ENCODE measurements around the gene NHLRC2.
"Not testable (repeated sequence)": the region's sequence is repeated elsewhere in the genome, so short reads cannot be mapped to it uniquely, and the experiment has no call there.

NHLRC2 gene

DNA sequence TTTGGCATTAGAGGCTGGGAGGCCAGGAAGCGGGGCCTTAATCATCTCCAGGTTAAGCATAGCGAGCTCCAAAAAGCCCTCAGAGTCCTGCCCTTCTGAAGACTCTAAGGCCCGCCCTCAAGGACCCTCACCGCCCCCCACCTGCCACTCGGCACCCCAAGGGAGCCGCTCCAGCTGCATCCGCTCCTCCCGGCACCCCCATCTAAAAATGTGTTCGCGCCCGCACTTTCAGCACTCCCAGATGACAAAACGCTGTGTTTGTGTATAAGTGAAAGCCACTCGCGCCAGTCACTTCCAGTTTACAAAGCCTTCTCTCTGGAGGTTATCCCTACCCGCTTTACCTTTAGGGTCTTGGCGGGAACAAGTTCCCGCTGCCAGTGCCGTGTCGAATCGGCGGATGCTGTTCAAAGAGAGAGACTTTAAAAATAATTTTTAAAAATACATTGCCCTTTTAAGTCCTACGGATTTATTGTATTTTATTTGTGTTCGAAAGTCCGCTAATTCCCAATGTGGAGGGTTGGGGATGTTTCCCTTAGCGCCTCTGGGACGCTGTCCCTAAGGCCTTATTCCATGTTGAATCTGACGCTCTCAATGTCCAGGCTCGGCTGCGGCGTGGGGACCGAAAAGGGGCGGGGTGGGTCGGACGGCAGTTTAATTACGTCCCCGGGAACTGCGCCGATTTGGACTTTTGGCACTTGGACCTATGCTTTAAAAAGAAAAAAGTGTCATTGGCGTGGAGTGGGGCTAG is at the start of gene NHLRC2, which contains the start of gene DCLRE1A:
Gene NHLRC2 (plus strand): TSS at position 649 of the 748 bp plus-strand sequence. CDS start 212 bp downstream, outside the sequence.
Gene DCLRE1A (minus strand): TSS at position 70 of the 748 bp plus-strand sequence. CDS start 900 bp downstream, outside the sequence.
- peak; percentile 57 for DNase-seq

DNA sequence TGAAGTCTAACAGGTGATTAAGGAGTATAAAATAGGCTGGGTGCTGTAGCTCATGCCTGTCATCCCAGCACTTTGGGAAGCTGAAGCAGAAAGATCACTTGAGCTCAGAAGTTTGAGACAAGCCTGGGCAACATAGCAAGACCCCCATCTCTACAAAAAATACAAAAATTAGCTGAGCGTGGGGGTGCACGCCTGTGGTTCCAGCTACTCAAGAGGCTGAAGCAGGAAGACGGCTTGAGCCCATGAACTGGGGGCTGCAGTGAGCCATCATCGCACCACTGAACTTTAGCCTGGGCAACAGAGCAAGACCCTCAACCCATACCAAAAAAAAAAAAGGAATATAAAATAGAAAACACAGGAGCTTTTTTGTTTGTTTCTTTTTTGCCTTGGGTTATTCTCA is 48.0 kb upstream of the NHLRC2 start:
- no peak for DNase-seq

GRCh38 chr10:113808168-113808567 is 46.3 kb upstream of the NHLRC2 start:
- no peak for DNase-seq

GRCh38 chr10:113814700-113815099 is 39.8 kb upstream of the NHLRC2 start:
- not testable (repeated sequence) for DNase-seq

DNA sequence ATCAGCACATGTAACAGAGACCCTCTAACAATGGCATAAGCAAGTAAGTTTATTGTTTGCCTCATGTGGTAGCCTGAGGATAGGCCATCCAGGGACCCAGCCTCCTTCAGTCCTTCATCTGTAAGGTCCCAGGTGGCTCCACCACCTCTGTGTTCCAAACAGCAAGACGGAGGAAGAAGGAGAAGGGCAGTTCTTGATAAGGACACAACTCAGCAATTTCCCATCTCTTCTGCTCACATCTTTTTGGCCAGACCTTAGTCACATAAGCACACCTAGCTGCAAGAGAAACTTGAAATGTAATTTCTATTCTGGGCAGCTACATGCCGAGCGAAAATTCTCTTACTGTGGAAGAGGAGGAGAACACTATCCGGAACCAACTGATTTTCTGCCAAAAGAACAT is 34.5 kb upstream of the NHLRC2 start:
- no peak for DNase-seq

DNA sequence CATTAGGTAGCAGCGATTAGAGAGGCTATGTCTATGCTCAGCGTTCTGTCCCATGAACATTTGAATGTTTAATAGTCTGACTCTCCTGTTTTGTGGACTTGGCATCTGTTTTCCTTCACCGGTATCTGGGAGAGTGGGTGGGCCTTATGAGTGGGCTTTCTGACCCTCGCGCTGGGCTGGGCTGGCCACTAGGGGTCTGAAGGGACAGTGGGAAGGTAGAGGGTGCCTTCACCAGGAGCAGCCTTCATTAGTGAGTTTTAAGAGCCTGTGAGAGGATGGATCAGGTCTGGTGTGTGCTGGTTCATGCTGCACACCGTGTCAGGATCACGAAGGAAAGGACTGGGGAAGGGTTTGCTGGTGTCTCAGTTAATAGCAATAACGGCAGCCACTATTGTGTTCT is 34.0 kb upstream of the NHLRC2 start:
- DNase-seq: no peak

GRCh38 chr10:113821306-113821705 is 33.2 kb upstream of the NHLRC2 start:
- DNase-seq: not testable (repeated sequence)

DNA sequence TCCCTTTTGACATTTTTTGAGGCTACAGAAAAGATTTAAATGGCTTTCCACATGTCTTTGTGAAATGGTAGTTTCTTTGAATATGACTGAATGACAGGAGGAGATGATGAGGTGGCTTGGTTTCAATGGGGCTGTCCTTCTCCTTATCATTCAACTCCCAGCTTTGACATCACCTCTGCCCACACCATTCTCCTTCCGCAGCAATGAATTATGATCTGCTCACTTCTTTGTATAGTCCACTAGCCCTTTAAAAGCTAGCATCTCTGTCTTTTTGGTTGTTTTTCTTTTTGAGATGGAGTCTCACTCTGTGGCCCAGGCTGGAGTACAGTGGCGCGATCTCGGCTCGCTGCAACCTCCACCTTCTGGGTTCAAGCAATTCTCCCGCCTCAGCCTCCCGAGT is 32.3 kb upstream of the NHLRC2 start:
- DNase-seq: no peak

DNA sequence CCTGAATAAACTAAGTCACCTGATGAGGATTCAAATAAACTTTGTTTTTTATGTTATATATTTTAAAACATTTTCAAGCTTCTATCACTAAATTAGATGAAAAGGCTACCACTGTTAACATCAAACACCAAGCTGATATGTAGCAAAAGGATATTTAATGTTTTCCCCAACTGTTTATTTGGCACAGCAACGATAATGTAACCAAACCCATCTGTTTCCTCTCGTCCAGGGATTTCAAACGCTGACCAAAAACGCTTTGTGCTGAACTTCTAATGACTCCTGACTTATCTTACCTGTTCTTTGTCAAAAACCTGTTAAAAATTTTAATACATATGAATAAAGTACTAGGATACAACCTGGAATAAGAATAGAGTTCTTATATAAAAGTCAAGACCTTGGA is 31.1 kb upstream of the NHLRC2 start:
- DNase-seq: no peak

- no peak for DNase-seq
Measured at GRCh38 chr10:113825791-113826190, 28.7 kb upstream of the NHLRC2 start.

GRCh38 chr10:113828567-113828966 is 25.9 kb upstream of the NHLRC2 start:
- not testable (repeated sequence) for DNase-seq

DNA sequence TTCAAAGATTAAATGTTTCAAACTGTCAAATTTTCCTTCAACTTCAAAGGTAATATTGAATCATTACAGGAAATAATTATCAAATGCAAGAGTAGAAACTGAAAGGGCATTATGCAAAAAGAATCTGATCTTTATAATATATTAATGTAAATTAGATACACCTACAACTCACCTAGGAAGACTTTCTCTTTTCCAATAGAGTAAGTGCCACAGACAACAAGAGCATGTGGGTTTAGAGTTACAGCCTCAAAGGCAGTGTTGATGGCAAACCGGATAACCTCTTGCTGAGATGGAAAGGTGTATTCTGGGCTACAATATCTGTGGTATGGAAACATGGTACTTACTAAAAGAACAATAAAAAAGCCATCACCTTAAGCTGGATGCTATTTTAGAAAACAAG is 12.3 kb upstream of the NHLRC2 start:
- no peak for DNase-seq

- no peak for DNase-seq
Measured at GRCh38 chr10:113843972-113844485, 10.4 kb upstream of the NHLRC2 start.

GRCh38 chr10:113846036-113846435 is 8.4 kb upstream of the NHLRC2 start:
- DNase-seq: no peak

- no peak for DNase-seq
Measured at GRCh38 chr10:113849140-113849803, 5.2 kb upstream of the NHLRC2 start.

GRCh38 chr10:113849946-113850345 is 4.5 kb upstream of the NHLRC2 start:
- no peak for DNase-seq

DNA sequence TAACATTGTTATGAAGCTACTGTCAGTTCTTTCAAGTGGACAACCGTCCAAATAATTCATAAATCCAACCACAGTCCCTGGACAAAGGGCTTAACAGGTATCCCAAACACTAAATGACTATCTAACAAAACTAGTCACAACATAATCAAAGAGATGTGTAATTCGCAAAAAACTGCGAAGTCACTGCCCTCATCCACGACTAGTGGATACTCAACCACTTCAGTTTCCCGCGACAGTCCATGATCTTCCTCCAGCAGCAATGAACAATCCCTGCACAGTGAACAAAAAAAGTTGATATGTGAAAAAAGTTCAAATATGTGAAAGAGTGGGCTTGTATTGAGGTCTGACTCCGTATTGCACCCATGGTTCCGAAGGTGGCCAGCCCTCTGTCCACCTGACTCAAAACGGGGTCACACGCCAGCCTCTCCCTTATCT is 866 bp upstream of the NHLRC2 start:
- no peak for DNase-seq

GRCh38 chr10:113854761-113855588 is 514 bp downstream of the NHLRC2 start:
- peak; percentile 18 for DNase-seq

DNA sequence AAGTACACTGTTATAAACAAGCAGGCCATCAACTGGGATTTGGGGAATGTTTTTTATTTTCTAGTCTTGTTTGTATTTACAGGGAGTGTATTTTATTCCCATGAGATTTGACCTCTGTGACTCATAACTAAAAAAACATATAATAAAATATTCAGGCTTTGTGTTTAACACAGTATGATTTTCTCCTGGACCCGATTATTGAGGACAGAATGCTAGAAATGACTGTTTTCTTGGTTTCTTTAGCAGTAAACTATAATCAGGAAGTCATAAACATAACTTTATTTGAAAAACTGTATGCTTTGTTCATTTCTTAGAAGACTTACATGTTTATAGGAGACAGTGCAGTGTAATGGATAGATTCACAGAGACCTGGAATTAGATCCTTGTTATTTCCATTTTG is 2.1 kb downstream of the NHLRC2 start:
- DNase-seq: no peak

DNA sequence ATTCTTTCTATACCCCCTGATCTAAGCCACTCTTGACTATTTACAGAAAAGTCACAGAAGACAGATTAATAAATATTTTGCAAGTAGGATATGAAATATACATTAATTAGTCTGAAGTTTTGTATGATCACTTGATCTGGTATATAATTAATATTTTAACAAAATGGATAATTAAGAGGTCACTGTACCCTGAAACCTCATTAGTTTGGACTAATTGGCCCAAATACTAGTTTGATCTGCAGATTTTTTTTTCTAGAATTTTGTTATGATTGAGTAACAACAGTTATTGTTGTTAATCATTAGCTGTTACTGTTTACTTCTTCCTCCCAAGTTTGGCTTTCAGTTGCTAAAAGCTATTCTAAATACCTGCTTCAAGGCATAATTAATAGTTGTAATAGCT is 2.7 kb downstream of the NHLRC2 start:
- DNase-seq: no peak

DNA sequence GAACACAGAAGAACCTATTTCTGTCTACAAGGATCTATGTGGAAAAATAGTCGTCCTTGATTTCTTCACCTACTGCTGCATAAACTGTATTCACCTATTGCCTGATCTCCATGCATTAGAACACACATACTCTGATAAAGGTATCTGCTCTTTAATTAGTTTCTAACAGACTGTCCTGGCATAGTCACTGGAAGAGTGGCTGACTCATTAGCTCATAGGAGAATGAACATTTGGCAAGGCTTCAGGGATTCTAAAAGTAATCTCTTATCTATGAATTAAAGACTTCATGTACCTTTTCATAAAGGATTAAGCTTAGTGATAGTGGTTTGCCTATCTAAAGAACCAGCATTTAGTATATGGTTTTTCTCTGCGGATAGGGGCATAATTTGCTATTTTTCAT is 4.1 kb downstream of the NHLRC2 start:
- no peak for DNase-seq

DNA sequence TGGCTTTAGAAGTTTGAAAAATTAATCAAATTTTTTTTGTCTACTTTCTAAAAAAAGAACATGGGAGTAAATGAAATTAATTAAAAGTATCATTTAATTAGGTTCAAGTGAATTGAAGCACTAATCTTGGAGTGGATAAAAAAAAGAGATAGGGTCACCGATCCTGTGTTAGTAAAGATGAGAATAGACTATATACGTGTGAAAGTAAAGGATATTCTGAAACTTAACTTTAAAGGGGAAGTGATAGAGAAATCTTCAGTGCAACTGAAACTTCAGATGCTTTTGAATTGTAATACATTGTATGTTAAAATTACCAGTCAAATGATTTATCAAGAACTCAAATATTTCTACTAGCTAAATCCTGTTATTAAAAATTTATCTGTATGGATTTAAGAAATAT is 4.8 kb downstream of the NHLRC2 start:
- no peak for DNase-seq

DNA sequence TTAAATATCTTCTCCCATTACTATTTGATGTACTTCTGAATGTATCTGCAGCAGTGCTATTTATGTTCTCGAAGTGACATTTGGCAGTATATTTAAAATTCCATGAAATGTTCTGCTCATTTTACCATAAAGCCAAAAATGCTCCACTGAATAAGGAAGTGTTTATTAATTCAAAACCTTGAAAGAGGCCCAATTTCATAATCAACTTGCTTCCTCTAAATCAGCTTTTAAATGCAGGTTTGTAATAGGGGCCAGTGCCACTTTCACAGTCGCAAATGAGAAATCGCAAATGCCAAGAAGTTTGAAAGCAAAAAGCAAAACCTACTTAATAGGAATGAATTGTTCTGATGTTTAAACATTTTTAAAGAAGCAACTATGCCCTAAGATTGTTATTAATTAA is 11.4 kb downstream of the NHLRC2 start:
- DNase-seq: no peak
